SK-N-MC (cell line): Measurements from ENCODE around the gene NDUFB5.

ENCODE experiments used
- EZH2 ChIP-seq: fragments of 200-600 bp; sonication (generic); IDR thresholded peaks from one replicate; pipeline ENCODE4 v1.6.1; 2017; ENCODE audit warnings: antibody characterized with exemption
- POLR2AphosphoS5 ChIP-seq: IDR thresholded peaks from 2 replicates; pipeline ENCODE4 v1.6.1; 2012; ENCODE audit warnings: mild to moderate bottlenecking, low read depth, low read length, borderline replicate concordance

- TF ChIP-seq EZH2 (no peak), POLR2AphosphoS5 (no peak)
These were observed 63.8 kb downstream of the NDUFB5 start for GRCh38 chr3:179668429-179668828.
